CD4-positive, alpha-beta T cell treated with Interleukin-12 subunit alpha and Interleukin-12 subunit beta, for 1 hour (primary cell): ENCODE results near the gene CCDC39.
"Not testable (repeated sequence)": the region's sequence is repeated elsewhere in the genome, so short reads cannot be mapped to it uniquely, and the experiment has no call there.

Experiments
- DNase-seq: peaks from one replicate; pipeline ENCODE4 v3.0.0-alpha.2; 2020

Gene CCDC39

GRCh38 chr3:180619723-180620122 lies 59.6 kb downstream of the CCDC39 start:
- no peak for DNase-seq

GRCh38 chr3:180618563-180618962 lies 60.7 kb downstream of the CCDC39 start:
- DNase-seq, result not testable (repeated sequence)

GRCh38 chr3:180617049-180617448 lies 62.2 kb downstream of the CCDC39 start:
- no peak for DNase-seq

- DNase-seq, result no peak
Measured at GRCh38 chr3:180615954-180616353, 63.3 kb downstream of the CCDC39 start.

GRCh38 chr3:180612364-180612763 lies 66.9 kb downstream of the CCDC39 start:
- no peak for DNase-seq

- no peak for DNase-seq
Measured at GRCh38 chr3:180611006-180611405, 68.3 kb downstream of the CCDC39 start.

GRCh38 chr3:180601688-180602666 lies 77.3 kb downstream of the CCDC39 start, which contains the start of gene TTC14:
TSS of gene TTC14 (plus strand) at chr3:180602163. CDS start at chr3:180602262, 99 bp downstream.
- DNase-seq, result peak; percentile 95

- no peak for DNase-seq
Measured at GRCh38 chr3:180600473-180600872, 78.8 kb downstream of the CCDC39 start.

GRCh38 chr3:180595559-180595935 lies 83.7 kb downstream of the CCDC39 start:
- DNase-seq, result no peak

GRCh38 chr3:180594631-180595558 lies 84.4 kb downstream of the CCDC39 start:
- DNase-seq, result no peak

- not testable (repeated sequence) for DNase-seq
Measured at GRCh38 chr3:180593631-180594030, 85.7 kb downstream of the CCDC39 start.

GRCh38 chr3:180590396-180590795 lies 88.9 kb downstream of the CCDC39 start:
- DNase-seq, result no peak

GRCh38 chr3:180580934-180581333 lies 98.4 kb downstream of the CCDC39 start:
- DNase-seq, result no peak

- DNase-seq, result no peak
Measured at GRCh38 chr3:180575571-180575970, 103.7 kb downstream of the CCDC39 start.

- DNase-seq, result no peak
Measured at GRCh38 chr3:180571831-180572598, 107.3 kb downstream of the CCDC39 start.

- no peak for DNase-seq
Measured at GRCh38 chr3:180570238-180570637, 109.1 kb downstream of the CCDC39 start.

- DNase-seq, result no peak
Measured at GRCh38 chr3:180564676-180565075, 114.6 kb downstream of the CCDC39 start.
